Anterior cingulate cortex (tissue), 58 donors: ENCODE measurements around the gene MEGF11.

Experiments used
- DNase-seq, 58 donors: peaks; one replicate each; lab custom pipeline; 2025; lab: John Stamatoyannopoulos, UW

Gene MEGF11

GRCh38 chr15:65937476-65937875 is 316.1 kb downstream of the MEGF11 start:
- peak in 32 of 58 donors; percentile 3 to 93 (median 23) for DNase-seq

DNA sequence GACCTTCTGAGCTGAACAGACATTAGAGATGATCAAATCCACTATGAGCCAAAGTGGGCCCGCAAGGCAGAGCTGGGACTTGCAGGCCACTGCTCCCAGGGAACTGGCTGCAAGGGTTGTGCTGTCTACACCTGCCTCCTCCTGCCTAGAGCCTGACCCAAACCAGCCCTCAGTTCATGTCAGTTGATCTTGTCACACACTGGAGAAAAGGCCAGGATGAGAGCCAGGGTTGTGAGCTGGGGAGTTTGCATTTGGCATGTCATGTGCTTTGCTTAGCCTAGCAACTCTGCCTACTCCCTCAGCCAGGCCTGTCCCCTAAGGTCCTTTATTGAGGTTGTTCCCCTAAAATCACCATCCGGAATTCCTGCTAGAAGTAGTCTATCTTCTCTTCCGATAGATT is 316.5 kb downstream of the MEGF11 start:
- peak in 4 of 58 donors; percentile 7 to 38 (median 14) for DNase-seq

DNA sequence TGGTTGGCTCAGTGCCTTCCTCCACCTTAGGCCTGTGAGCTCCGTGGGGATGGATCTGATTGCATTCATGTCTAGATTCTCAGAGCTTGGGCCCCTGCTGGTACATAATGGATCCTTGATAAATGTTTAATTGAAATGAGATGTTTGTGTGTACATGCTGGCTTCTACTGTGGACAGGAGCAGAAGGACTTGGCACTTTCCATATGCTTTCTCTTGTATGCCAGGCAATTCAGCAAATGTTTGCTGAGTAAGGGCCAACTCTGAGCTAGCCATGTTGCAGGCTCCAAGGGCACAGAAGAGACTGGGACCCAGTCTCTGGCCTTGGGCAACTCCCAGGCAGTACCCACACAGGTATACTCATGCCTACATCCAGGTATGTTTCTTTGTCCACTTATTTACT is 317.3 kb downstream of the MEGF11 start:
- DNase-seq: no peak

- DNase-seq: peak in 1 of 58 donors; percentile 13
Observed at GRCh38 chr15:65935391-65935790, 318.2 kb downstream of the MEGF11 start.

- DNase-seq: no peak
Observed at GRCh38 chr15:65931221-65931620, 322.3 kb downstream of the MEGF11 start.

DNA sequence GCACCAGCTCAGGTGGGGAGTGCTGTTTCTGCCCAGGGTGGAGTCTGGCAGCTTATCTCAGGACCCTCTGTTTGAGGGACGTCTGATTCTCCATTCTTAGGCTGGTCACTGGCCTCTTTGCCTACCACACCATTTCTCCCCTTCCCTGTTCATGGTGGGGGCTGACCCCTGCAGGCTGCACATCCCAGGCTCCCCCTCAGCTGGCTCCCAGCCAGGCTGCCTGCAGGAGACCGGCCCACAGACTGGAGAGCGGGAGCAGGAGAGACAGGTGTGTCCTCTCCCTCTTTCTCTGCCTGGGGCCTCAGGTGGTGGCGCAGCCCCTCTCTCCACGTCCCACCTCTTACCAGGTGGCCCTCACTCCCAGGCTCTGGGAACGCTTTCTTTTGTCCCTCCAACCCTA is 323.4 kb downstream of the MEGF11 start:
- DNase-seq: no peak

DNA sequence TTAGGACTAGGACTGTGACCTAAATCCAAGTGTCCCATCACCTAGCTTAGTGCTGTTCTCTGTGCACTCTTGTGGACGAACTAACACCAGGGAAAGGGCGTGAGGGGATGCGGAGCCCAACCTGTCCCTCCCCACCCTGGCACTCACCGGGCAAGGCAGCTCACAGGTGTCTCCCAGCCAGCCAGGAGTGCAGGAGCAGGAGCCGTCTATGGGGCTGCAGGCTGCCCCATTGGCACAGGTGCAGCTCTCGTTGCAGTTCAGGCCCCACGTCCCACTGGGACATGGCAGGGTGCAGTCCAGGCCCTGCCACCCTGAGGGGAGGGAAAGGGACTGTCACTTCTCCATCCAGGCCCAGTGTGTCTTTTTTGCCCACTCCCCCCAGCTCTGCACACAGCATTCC is 324.0 kb downstream of the MEGF11 start:
- no peak for DNase-seq

DNA sequence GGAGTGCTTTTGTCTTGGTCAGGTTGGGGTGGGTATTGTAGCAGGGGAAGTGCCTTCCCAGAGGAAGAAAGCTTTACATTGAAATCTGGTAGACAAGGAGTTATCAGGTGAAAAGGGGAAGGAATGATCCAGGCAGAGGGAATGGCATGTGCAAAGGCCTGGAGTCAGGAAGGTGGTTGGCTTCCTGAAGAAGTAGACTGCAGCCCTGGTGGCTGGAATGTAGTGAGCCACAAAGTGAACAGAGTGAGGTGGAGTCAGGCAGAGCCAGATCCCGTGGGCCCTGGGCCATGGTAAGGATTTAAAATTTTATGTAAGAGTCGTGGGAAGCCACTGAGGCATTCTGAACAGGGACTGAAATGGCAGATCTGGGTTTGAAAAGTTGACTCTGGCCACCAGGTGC is 326.0 kb downstream of the MEGF11 start:
- no peak for DNase-seq

- no peak for DNase-seq
Observed at GRCh38 chr15:65926899-65927298, 326.7 kb downstream of the MEGF11 start.

DNA sequence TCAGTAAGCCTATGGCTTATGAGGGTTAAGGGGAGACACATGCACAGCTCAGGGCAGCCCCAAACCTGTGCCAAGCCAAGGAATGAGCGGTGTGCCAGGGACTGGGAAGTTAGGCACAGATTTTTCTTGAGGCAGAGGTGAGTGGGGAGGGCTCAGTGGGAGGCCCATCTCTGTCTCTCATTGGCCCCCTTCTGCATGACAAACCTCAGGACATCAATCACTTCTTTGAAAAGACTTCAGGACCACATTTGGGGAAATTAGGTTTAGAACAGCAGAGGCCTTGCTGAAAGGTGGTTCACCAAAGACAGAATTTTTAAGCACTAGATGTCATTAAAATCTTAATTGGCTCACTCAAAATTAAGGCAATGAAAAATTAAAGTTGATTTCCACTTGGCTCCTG is 327.1 kb downstream of the MEGF11 start:
- DNase-seq: no peak

DNA sequence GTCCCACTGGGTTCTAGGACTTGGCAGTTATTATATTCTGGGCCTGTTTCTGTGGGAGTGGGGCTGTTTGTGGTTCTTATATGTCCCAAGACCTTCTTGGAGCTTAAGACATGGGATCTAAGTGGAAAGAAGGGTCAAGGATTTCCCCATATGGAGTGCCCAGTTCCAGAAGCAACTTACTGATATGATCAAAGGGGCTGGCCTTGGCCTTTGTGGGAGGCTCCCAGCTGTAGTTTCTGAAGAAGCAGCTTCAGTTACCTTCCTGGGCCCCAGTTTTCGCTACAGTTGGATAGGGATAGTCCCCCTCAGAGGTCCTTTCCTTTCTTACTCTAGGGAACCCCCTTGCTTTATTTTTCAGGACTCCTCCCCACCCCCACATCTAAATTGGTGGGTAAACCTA is 328.2 kb downstream of the MEGF11 start:
- DNase-seq: no peak

- DNase-seq: no peak
Observed at GRCh38 chr15:65924004-65924403, 329.5 kb downstream of the MEGF11 start.

DNA sequence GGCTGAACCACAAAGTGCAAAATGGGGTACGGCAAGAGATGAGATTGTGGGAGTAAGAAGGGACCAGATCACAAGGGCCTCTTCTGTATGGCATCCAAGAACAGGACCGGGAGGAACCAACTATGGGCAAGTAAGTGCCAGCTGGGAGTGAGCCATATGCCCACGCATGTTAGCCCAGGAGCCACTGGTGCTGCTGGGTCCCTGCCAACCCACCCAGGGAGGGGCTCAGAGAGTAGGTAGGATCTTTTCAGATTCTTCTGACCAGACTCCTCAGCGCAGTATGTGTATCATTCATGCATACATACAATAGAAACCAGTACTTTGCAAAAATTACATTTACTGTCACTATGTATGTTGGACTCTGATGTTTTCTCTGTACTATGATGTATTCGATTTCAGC is 330.3 kb downstream of the MEGF11 start:
- peak in 1 of 58 donors; percentile 25 for DNase-seq

DNA sequence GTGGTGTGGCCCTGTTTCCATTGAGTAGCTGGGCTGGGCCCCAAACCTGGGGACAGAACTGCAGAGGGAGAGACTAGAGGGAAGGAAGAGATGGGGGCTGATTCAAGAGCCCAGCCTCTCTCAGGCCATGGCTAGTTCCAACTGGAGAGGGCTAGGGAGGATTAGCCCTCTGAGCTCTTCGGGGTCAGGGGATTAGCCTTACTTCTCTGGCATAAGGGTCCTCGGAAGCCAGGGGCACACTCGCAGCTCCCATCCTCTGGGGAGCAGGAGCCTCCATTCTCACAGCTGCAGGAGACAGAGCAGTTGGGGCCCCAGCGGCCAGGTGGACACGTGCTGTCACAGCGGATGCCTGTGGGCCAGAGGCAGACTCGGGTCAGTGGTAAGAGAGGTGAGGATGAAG is 330.9 kb downstream of the MEGF11 start:
- DNase-seq: no peak

- peak in 22 of 58 donors; percentile 3 to 34 (median 16) for DNase-seq
Observed at GRCh38 chr15:65921780-65922179, 331.8 kb downstream of the MEGF11 start.

- no peak for DNase-seq
Observed at GRCh38 chr15:65920825-65921309, 332.7 kb downstream of the MEGF11 start.

GRCh38 chr15:65920121-65920520 is 333.4 kb downstream of the MEGF11 start:
- no peak for DNase-seq

- no peak for DNase-seq
Observed at GRCh38 chr15:65919353-65919752, 334.2 kb downstream of the MEGF11 start.

GRCh38 chr15:65918945-65919344 is 334.6 kb downstream of the MEGF11 start:
- no peak for DNase-seq

DNA sequence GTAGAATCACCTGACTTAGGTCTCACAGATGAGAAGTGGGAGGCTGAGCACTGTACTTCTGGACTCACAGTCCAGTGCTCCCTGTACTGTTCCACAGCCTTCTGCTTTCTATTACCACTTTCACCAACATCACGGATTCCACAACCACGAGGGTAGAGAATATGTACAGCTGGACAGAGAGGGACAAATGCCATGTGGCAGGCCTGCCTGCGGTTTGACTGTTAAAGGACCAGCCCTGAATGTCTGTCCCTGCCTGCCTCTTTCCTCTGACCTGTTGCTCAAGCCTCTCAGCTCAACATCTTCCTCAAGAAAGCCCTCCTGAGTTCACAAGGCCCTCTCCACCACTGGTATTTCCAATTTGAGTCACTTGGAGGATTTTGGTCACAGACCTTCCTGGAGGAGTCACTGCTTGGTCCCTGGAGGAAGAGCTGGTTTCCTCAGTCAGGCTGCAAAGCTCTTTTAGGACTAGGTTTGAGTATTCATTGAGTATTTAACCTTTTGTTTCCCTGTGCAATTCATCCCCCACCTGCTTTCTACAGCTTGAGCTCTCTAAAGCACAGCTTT is 335.1 kb downstream of the MEGF11 start:
- no peak for DNase-seq

DNA sequence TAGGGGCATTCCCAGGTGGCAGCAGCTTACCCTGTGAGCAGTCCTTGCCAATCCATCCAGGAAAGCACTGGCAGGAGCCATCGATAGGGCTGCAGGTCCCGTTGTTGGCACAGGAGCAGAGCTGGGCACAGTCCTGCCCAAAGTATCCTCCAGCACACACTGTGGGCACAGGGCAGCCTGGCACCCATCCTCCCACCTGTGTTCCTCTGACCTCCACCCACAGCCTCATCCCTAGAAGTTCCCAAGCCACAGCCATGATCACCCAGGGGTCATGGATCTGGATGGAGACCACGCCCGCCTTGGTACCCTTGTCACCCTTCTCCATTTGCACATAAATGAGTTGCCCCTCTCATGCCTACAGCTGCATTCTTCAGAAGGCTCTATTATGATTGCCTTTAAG is 335.6 kb downstream of the MEGF11 start:
- no peak for DNase-seq

- DNase-seq: no peak
Observed at GRCh38 chr15:65917407-65917756, 336.2 kb downstream of the MEGF11 start.
